ENCODE measurements around the gene TLE6.

- no peak for TF ChIP-seq CTCF (IDR thresholded peaks at IDR 0.05)
- no peak for TF ChIP-seq MYC (IDR thresholded peaks at IDR 0.05; ENCODE audit: borderline replicate concordance, low read length)
- TF ChIP-seq RCOR1 (IDR thresholded peaks at IDR 0.05; ENCODE audit: low read depth, low read length), result no peak
- no peak for TF ChIP-seq CHD4 (IDR thresholded peaks at IDR 0.05; ENCODE audit: borderline replicate concordance)
- no peak for TF ChIP-seq REST (IDR thresholded peaks at IDR 0.05)
Observed at GRCh38 chr19:2950286-2951124, 26.9 kb upstream of the TLE6 start.
